ENCODE results near the gene LRFN2.

The LRFN2 gene

GRCh38 chr6:40569162-40569910 is 17.8 kb downstream of the LRFN2 start:
- H3K4me1 Mint-ChIP-seq: no peaks in the 10 kb centered on the region
- DNase-seq (ENCODE audit: low spot score in 2 of 2): no peak
- H3K4me3 Mint-ChIP-seq: no peak overlapping the region
- no peak for ATAC-seq
- H3K27ac Mint-ChIP-seq: no peak overlapping the region
- H3K36me3 Mint-ChIP-seq: no peaks in the 10 kb centered on the region
- no peaks in the 10 kb centered on the region for H3K9me3 Mint-ChIP-seq

- Mint-ChIP-seq H3K36me3 (no peaks in the 10 kb centered on the region), H3K4me3 (no peak overlapping the region), H3K27ac (no peak overlapping the region), H3K9me3 (no peaks in the 10 kb centered on the region), H3K4me1 (no peaks in the 10 kb centered on the region)
- ATAC-seq (peak; percentile 25), DNase-seq (ENCODE audit: low spot score in 2 of 2) (no peak)
These were observed 19.0 kb downstream of the LRFN2 start for GRCh38 chr6:40568062-40568708.

- Mint-ChIP-seq H3K4me3 (no peak overlapping the region), H3K36me3 (no peaks in the 10 kb centered on the region), H3K4me1 (no peaks in the 10 kb centered on the region), H3K9me3 (no peaks in the 10 kb centered on the region), H3K27ac (no peak overlapping the region)
- ATAC-seq: no peak
- DNase-seq (ENCODE audit: low spot score in 2 of 2): no peak
These were observed 24.1 kb downstream of the LRFN2 start for GRCh38 chr6:40563111-40563510.

GRCh38 chr6:40559056-40559455 is 28.1 kb downstream of the LRFN2 start:
- ATAC-seq (no peak), DNase-seq (ENCODE audit: low spot score in 2 of 2) (no peak)
- H3K4me3 Mint-ChIP-seq: no peak overlapping the region
- no peak overlapping the region for H3K27ac Mint-ChIP-seq
- H3K36me3 Mint-ChIP-seq: no peaks in the 10 kb centered on the region
- no peaks in the 10 kb centered on the region for H3K4me1 Mint-ChIP-seq
- no peaks in the 10 kb centered on the region for H3K9me3 Mint-ChIP-seq

GRCh38 chr6:40558102-40558501 is 29.1 kb downstream of the LRFN2 start:
- no peak for ATAC-seq
- H3K27ac Mint-ChIP-seq: no peak overlapping the region
- no peaks in the 10 kb centered on the region for H3K9me3 Mint-ChIP-seq

GRCh38 chr6:40556881-40557280 is 30.3 kb downstream of the LRFN2 start:
- DNase-seq (ENCODE audit: low spot score in 2 of 2): no peak
- Mint-ChIP-seq H3K4me3 (no peak overlapping the region), H3K27ac (no peak overlapping the region), H3K9me3 (no peaks in the 10 kb centered on the region), H3K4me1 (no peaks in the 10 kb centered on the region), H3K36me3 (no peaks in the 10 kb centered on the region)
- no peak for ATAC-seq

More at GRCh38 chr6:40558102-40558501, 29.1 kb downstream of the LRFN2 start:
- H3K36me3 Mint-ChIP-seq: no peaks in the 10 kb centered on the region
- no peaks in the 10 kb centered on the region for H3K4me1 Mint-ChIP-seq
- no peak for DNase-seq (ENCODE audit: low spot score in 2 of 2)
- H3K4me3 Mint-ChIP-seq: no peak overlapping the region

- Mint-ChIP-seq H3K36me3 (no peaks in the 10 kb centered on the region), H3K4me3 (no peak overlapping the region), H3K4me1 (no peaks in the 10 kb centered on the region), H3K9me3 (no peaks in the 10 kb centered on the region), H3K27ac (no peak overlapping the region)
- DNase-seq (ENCODE audit: low spot score in 2 of 2) (no peak), ATAC-seq (no peak)
These were observed 31.1 kb downstream of the LRFN2 start for GRCh38 chr6:40556023-40556422.

- Mint-ChIP-seq H3K9me3 (no peaks in the 10 kb centered on the region), H3K36me3 (no peaks in the 10 kb centered on the region), H3K4me3 (no peak overlapping the region), H3K27ac (no peak overlapping the region), H3K4me1 (no peaks in the 10 kb centered on the region)
- DNase-seq (ENCODE audit: low spot score in 2 of 2) (no peak), ATAC-seq (no peak)
These were observed 32.1 kb downstream of the LRFN2 start for GRCh38 chr6:40555092-40555491.

GRCh38 chr6:40552941-40553340 is 34.2 kb downstream of the LRFN2 start:
- ATAC-seq (no peak), DNase-seq (ENCODE audit: low spot score in 2 of 2) (no peak)
- Mint-ChIP-seq H3K27ac (no peak overlapping the region), H3K9me3 (no peaks in the 10 kb centered on the region), H3K4me3 (no peak overlapping the region), H3K4me1 (no peaks in the 10 kb centered on the region), H3K36me3 (no peaks in the 10 kb centered on the region)

- no peaks in the 10 kb centered on the region for H3K36me3 Mint-ChIP-seq
- H3K27ac Mint-ChIP-seq: no peak overlapping the region
- no peak overlapping the region for H3K4me3 Mint-ChIP-seq
- H3K9me3 Mint-ChIP-seq: no peaks in the 10 kb centered on the region
- ATAC-seq (no peak), DNase-seq (ENCODE audit: low spot score in 2 of 2) (no peak)
- no peaks in the 10 kb centered on the region for H3K4me1 Mint-ChIP-seq
These were observed 35.1 kb downstream of the LRFN2 start for GRCh38 chr6:40551966-40552505.

GRCh38 chr6:40550202-40551101 is 36.7 kb downstream of the LRFN2 start:
- H3K27ac Mint-ChIP-seq: no peak overlapping the region
- no peaks in the 10 kb centered on the region for H3K9me3 Mint-ChIP-seq
- ATAC-seq (no peak), DNase-seq (ENCODE audit: low spot score in 2 of 2) (peak in 1 of 2 donors; percentile 51)
- no peaks in the 10 kb centered on the region for H3K4me1 Mint-ChIP-seq
- H3K4me3 Mint-ChIP-seq: no peak overlapping the region
- H3K36me3 Mint-ChIP-seq: no peaks in the 10 kb centered on the region

GRCh38 chr6:40545954-40546353 is 41.2 kb downstream of the LRFN2 start:
- no peaks in the 10 kb centered on the region for H3K36me3 Mint-ChIP-seq
- H3K4me3 Mint-ChIP-seq: no peak overlapping the region
- no peak overlapping the region for H3K27ac Mint-ChIP-seq
- H3K9me3 Mint-ChIP-seq: no peaks in the 10 kb centered on the region
- no peak for DNase-seq (ENCODE audit: low spot score in 2 of 2)
- no peak for ATAC-seq
- H3K4me1 Mint-ChIP-seq: no peaks in the 10 kb centered on the region

- DNase-seq (ENCODE audit: low spot score in 2 of 2): no peak
- no peak for ATAC-seq
- Mint-ChIP-seq H3K27ac (no peak overlapping the region), H3K4me1 (no peaks in the 10 kb centered on the region), H3K36me3 (no peaks in the 10 kb centered on the region), H3K4me3 (no peak overlapping the region), H3K9me3 (no peaks in the 10 kb centered on the region)
These were observed 43.4 kb downstream of the LRFN2 start for GRCh38 chr6:40543776-40544175.

GRCh38 chr6:40543146-40543545 is 44.0 kb downstream of the LRFN2 start:
- H3K4me3 Mint-ChIP-seq: no peak overlapping the region
- ATAC-seq: no peak

GRCh38 chr6:40542175-40542764 is 44.9 kb downstream of the LRFN2 start:
- DNase-seq (ENCODE audit: low spot score in 2 of 2): no peak
- Mint-ChIP-seq H3K36me3 (no peaks in the 10 kb centered on the region), H3K4me1 (no peaks in the 10 kb centered on the region), H3K9me3 (no peaks in the 10 kb centered on the region), H3K27ac (no peak overlapping the region), H3K4me3 (no peak overlapping the region)
- ATAC-seq: peak; percentile 25

More at GRCh38 chr6:40543146-40543545, 44.0 kb downstream of the LRFN2 start:
- DNase-seq (ENCODE audit: low spot score in 2 of 2): no peak
- Mint-ChIP-seq H3K27ac (no peak overlapping the region), H3K4me1 (no peaks in the 10 kb centered on the region), H3K9me3 (no peaks in the 10 kb centered on the region), H3K36me3 (no peaks in the 10 kb centered on the region)

All from stimulated activated effector memory CD8-positive, alpha-beta T cell treated with anti-CD3 and anti-CD28 coated beads, Interleukin-12 subunit alpha, Interleukin-12 subunit beta, amount 100 ng/mL, for 72 hours (primary cell).